Neural progenitor cell (in vitro differentiated cells): Measurements from ENCODE around the gene OR7G3.

Experiments
- CTCF ChIP-seq: fragments of 200-600 bp; sonication (generic); IDR thresholded peaks from 2 replicates; pipeline ENCODE4 v1.5.1; 2017; ENCODE audit warnings: antibody characterized with exemption, mild to moderate bottlenecking
- EZH2 ChIP-seq: fragments of 200-600 bp; sonication (generic); IDR thresholded peaks from 2 replicates; pipeline ENCODE4 v1.6.1; 2017; ENCODE audit warnings: antibody characterized with exemption, mild to moderate bottlenecking, moderate library complexity
- EZH2phosphoT487 ChIP-seq: fragments of 200-600 bp; sonication (generic); IDR thresholded peaks from 2 replicates; pipeline ENCODE4 v1.6.1; 2017; ENCODE audit warnings: antibody characterized with exemption

- no peak for TF ChIP-seq CTCF
- TF ChIP-seq EZH2phosphoT487 = no peak
- TF ChIP-seq EZH2 = no peak
These were observed 19.4 kb downstream of the OR7G3 start, which contains the start of gene OR7G2 for GRCh38 chr19:9107375-9107774.
